Stimulated activated CD8-positive, alpha-beta memory T cell treated with anti-CD3 and anti-CD28 coated beads, Interleukin-15, amount 100 ng/mL, for 48 hours (primary cell): ENCODE data around the gene FLNC.

ENCODE experiments used
- DNase-seq, 2 donors: peaks; one replicate each; pipeline ENCODE4 v3.0.0-alpha.2; 2020; ENCODE audit warnings: low read depth in 2 of 2

Gene FLNC

GRCh38 chr7:128843938-128844621 is 13.9 kb downstream of the FLNC start:
- no peak for DNase-seq

GRCh38 chr7:128844777-128845311 is 14.6 kb downstream of the FLNC start:
- no peak for DNase-seq

GRCh38 chr7:128845475-128845874 is 15.3 kb downstream of the FLNC start:
- DNase-seq: no peak

GRCh38 chr7:128845987-128846386 is 15.8 kb downstream of the FLNC start:
- DNase-seq: no peak

- DNase-seq: no peak
Measured at GRCh38 chr7:128846781-128847444, 16.7 kb downstream of the FLNC start.

- no peak for DNase-seq
Measured at GRCh38 chr7:128847721-128848211, 17.6 kb downstream of the FLNC start.

GRCh38 chr7:128848289-128849155 is 18.3 kb downstream of the FLNC start:
- DNase-seq: no peak

GRCh38 chr7:128849156-128849515 is 18.9 kb downstream of the FLNC start:
- no peak for DNase-seq

GRCh38 chr7:128849804-128850490 is 19.7 kb downstream of the FLNC start:
- no peak for DNase-seq

- DNase-seq: no peak
Measured at GRCh38 chr7:128852537-128853254, 22.5 kb downstream of the FLNC start.

- no peak for DNase-seq
Measured at GRCh38 chr7:128853799-128854198, 23.6 kb downstream of the FLNC start.

GRCh38 chr7:128854396-128854795 is 24.2 kb downstream of the FLNC start:
- no peak for DNase-seq

- no peak for DNase-seq
Measured at GRCh38 chr7:128855559-128855958, 25.4 kb downstream of the FLNC start.

- DNase-seq: no peak
Measured at GRCh38 chr7:128856001-128856718, 26.0 kb downstream of the FLNC start.

- DNase-seq: no peak
Measured at GRCh38 chr7:128858380-128859231, 28.4 kb downstream of the FLNC start.

- DNase-seq: no peak
Measured at GRCh38 chr7:128859232-128860157, 29.3 kb downstream of the FLNC start.

GRCh38 chr7:128860158-128861073 is 30.2 kb downstream of the FLNC start:
- DNase-seq: no peak
